Nephron progenitor cell (in vitro differentiated cells): ENCODE measurements around the gene HSPH1.

Experiments
- DNase-seq: peaks from one replicate; pipeline ENCODE4 v3.0.0; 2021
- H3K27ac Mint-ChIP-seq: 2 replicates; pipeline ENCODE4 v1.8.0; 2021; ENCODE audit warnings: mild to moderate bottlenecking, moderate library complexity, mixed read lengths
- H3K27me3 Mint-ChIP-seq: 2 replicates; pipeline ENCODE4 v1.8.0; 2021; ENCODE audit warnings: mild to moderate bottlenecking, low read depth, mixed read lengths; ENCODE audit not compliant: poor library complexity
- H3K36me3 Mint-ChIP-seq: 2 replicates; pipeline ENCODE4 v1.8.0; 2021; ENCODE audit warnings: low read depth, mixed read lengths
- H3K4me1 Mint-ChIP-seq: 2 replicates; pipeline ENCODE4 v1.8.0; 2021; ENCODE audit warnings: mixed read lengths
- H3K4me3 Mint-ChIP-seq: 2 replicates; pipeline ENCODE4 v1.8.0; 2021; ENCODE audit warnings: mild to moderate bottlenecking, moderate library complexity, mixed read lengths
- H3K9me3 Mint-ChIP-seq: 2 replicates; pipeline ENCODE4 v1.8.0; 2021; ENCODE audit warnings: mild to moderate bottlenecking, moderate library complexity, mixed read lengths
- TF ChIP-seq, protein P1 (sequence below): fragments of 200-600 bp; sonication (generic); IDR thresholded peaks from 2 replicates; pipeline ENCODE4 v1.5.0; 2021; ENCODE audit warnings: antibody characterized with exemption

HSPH1 gene

DNA sequence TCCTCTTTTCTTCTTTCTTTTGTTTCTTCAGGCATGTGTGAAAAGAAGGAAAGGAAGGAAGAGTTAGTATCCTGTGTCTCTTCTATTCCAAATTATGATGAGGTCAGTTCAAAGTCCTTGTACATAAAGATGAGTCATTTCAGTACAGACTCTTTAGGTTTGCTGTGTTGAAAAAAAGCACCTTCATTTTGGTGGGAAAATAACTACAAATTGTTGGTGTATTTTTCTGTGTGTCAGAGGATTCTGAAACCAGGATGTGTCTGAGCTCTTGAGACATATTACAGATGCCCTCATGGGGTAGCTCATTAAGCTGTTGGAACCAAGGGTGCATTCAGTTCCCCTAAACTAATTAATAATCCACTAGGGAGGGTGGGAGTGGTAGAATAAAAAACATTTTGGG, 5.8 kb upstream of the HSPH1 start:
- Mint-ChIP-seq H3K4me1 (peaks cover 27% of the 10 kb centered on the region), H3K4me3 (no peak overlapping the region), H3K9me3 (no peaks in the 10 kb centered on the region), H3K27me3 (no peaks in the 10 kb centered on the region), H3K27ac (no peak overlapping the region), H3K36me3 (no peaks in the 10 kb centered on the region)
- TF ChIP-seq, protein P1, sequence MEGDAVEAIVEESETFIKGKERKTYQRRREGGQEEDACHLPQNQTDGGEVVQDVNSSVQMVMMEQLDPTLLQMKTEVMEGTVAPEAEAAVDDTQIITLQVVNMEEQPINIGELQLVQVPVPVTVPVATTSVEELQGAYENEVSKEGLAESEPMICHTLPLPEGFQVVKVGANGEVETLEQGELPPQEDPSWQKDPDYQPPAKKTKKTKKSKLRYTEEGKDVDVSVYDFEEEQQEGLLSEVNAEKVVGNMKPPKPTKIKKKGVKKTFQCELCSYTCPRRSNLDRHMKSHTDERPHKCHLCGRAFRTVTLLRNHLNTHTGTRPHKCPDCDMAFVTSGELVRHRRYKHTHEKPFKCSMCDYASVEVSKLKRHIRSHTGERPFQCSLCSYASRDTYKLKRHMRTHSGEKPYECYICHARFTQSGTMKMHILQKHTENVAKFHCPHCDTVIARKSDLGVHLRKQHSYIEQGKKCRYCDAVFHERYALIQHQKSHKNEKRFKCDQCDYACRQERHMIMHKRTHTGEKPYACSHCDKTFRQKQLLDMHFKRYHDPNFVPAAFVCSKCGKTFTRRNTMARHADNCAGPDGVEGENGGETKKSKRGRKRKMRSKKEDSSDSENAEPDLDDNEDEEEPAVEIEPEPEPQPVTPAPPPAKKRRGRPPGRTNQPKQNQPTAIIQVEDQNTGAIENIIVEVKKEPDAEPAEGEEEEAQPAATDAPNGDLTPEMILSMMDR, result no peak
- no peak for DNase-seq

DNA sequence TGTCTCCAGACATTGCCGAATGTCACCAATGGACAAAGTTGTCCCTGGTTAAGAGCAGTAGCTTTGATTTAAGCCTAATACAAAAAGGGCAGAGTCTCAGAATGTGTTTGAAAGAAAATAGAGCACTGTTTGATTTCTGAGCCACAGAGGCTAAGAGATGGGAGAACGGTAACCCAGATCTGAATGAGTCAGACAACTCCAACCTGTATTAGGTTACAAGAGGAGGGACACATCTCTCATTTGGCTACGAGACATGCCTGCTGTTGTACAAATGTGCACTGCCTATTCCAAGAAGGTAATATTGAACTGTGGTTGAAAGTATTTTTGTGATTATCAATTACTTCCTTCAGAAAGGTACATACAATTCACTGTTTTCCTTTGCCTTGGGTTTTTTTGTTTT, 4.9 kb upstream of the HSPH1 start:
- Mint-ChIP-seq H3K36me3 (no peaks in the 10 kb centered on the region), H3K9me3 (no peaks in the 10 kb centered on the region), H3K27ac (no peak overlapping the region), H3K4me3 (no peak overlapping the region), H3K4me1 (peaks cover 29% of the 10 kb centered on the region), H3K27me3 (no peaks in the 10 kb centered on the region)
- DNase-seq, result no peak
- TF ChIP-seq, protein P1, result no peak

DNA sequence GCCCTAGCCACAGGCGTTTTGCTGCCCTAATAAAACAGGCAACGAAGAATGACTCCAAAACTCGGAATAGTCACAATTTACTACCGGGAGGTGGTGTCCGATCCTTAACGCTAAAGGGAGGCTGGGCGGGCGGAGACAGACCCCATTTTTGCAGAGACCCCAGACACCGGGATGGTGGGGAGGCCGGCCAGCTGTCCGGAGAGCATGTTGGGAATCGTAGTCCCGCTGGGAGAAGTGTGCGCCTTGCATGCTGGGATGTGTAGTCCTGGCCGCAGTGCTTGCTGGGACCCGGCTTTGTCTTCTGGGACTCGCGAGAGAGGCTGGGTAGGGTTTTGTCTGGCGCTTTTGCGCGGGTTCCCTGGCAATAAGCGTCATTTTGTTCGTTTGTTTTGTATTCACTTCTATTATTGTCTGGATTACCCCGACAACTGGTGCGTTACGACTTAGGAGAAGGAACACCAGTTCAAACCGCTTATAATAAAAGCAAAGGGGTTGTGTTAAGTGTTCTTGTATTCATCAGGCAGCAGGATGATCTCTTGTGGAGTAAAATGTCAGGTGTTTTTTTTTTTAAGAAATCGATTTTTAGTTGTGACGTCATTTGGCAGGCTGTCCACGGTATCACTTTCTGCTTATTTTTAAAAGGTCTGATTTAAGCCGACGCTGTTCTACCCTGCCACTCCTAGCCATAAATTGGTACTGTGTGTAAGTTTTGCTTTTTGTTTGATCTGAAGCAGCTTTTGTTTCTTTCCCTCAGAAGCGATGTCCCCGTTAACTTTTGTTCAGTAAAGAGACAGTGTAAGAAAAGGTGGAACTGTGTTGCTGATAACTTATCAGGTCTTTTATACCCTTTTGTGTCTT, 676 bp upstream of the HSPH1 start:
- Mint-ChIP-seq H3K4me1 (peaks cover 46% of the 10 kb centered on the region), H3K27me3 (no peaks in the 10 kb centered on the region), H3K36me3 (peaks cover 15% of the 10 kb centered on the region), H3K27ac (peak overlapping the region; percentile 99), H3K4me3 (peak overlapping the region; percentile 94), H3K9me3 (no peaks in the 10 kb centered on the region)
- DNase-seq, result peak; percentile 89
- TF ChIP-seq, protein P1, result no peak

DNA sequence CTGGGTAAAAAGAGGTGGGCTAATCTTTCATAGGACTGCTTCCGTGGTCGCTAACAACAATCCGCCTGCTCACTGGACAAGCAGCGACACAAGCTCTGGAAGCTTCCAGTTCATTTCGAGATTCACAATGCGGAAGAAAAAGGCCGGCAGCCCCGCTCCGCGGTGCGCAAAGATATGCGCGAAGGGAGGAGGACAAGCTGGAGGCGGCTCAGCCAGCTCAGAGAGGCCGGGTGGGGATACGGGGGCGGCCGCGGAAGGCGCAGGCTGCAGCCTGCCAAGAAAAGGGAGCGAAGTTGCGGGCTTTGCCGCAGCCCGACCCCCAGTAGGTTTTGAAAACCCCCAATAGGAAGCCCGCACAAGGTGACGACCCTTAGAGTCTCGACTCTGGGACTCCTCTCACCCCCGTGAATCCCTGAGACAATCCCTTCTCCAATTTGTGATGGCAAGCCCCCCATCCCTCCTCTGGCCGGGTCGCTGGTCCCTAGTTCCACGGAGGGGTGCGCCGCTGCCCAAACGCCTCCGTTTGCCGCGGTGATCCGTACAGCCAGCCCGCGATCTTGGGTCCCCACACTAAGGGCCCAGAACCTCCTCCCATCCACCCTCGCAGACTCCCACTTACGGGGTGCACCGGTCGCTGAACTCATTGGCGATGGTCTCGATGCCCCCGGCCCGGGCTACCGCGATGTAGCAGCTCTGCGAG, 697 bp downstream of the HSPH1 start:
- peak overlapping the region; percentile 94 for H3K4me3 Mint-ChIP-seq
- peak; percentile 68 for DNase-seq
- no peaks in the 10 kb centered on the region for H3K27me3 Mint-ChIP-seq
- H3K27ac Mint-ChIP-seq, result peak overlapping the region; percentile 99
- TF ChIP-seq, protein P1, result no peak
- peaks cover 40% of the 10 kb centered on the region for H3K4me1 Mint-ChIP-seq
- peaks cover 24% of the 10 kb centered on the region for H3K36me3 Mint-ChIP-seq
- no peaks in the 10 kb centered on the region for H3K9me3 Mint-ChIP-seq

DNA sequence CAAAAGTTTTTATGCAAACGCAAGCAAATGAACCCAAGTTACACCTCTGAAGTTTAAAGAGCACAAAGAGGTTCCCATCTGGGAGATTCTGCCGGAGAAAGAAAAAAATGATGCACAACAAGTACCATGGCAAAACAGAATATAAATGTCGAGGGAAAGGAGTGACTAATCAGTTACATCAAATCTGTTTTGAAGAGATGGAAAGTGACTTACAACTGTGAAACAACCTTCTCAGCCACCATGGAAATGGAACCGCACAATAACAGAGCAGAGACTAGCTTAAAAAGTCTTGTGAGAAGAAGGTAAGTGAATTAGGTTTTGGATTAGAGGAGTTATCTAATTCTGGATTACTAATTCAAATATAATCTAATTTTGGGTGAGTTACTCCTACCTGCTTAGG, 2.4 kb downstream of the HSPH1 start:
- TF ChIP-seq, protein P1, result no peak
- Mint-ChIP-seq H3K36me3 (peaks cover 40% of the 10 kb centered on the region), H3K9me3 (no peaks in the 10 kb centered on the region), H3K27ac (no peak overlapping the region), H3K27me3 (no peaks in the 10 kb centered on the region), H3K4me1 (peaks cover 40% of the 10 kb centered on the region), H3K4me3 (peak overlapping the region; percentile 94)
- no peak for DNase-seq
